Lung microvascular endothelial cell (primary cell): Measurements from ENCODE around the gene AMZ2. TPM values are rescaled to one million over a fixed set of nuclear protein-coding genes. Genes with fewer than 3 reads are reported as not detected.

ENCODE experiments used
- total RNA-seq: library from RNA; depleted of rRNA; stranded (reverse); fragments of >200 nt; gene quantifications from 2 replicates; pipeline ENCODE4 v1.2.1, GENCODE V29; 2014

Gene AMZ2
- total RNA-seq, 1 donor from 2014 or later = 28.8 TPM

Other genes starting within 250 kb of the AMZ2 start
- gene KPNA2, start 212.3 kb upstream of the AMZ2 start, total RNA-seq = 47.4 and 70.4 TPM in 2 replicates
- 0.22 and 1.6 TPM in 2 replicates for gene SLC16A6, start 43.1 kb downstream of the AMZ2 start, total RNA-seq
- gene ARSG, start 43.5 kb downstream of the AMZ2 start, total RNA-seq = 1.3 and 2.4 TPM in 2 replicates
- gene WIPI1, start 209.5 kb downstream of the AMZ2 start, total RNA-seq = 49.5 and 96.8 TPM in 2 replicates